ENCODE measurements around the gene SRGAP3. TPM values are rescaled to one million over a fixed set of nuclear protein-coding genes. Genes with fewer than 3 reads are reported as not detected.
"Not testable (repeated sequence)": the region's sequence is repeated elsewhere in the genome, so short reads cannot be mapped to it uniquely, and the experiment has no call there.

Gene SRGAP3
- total RNA-seq, 2 experiments from 2014 or later: 1.8 to 2.5 TPM

DNA sequence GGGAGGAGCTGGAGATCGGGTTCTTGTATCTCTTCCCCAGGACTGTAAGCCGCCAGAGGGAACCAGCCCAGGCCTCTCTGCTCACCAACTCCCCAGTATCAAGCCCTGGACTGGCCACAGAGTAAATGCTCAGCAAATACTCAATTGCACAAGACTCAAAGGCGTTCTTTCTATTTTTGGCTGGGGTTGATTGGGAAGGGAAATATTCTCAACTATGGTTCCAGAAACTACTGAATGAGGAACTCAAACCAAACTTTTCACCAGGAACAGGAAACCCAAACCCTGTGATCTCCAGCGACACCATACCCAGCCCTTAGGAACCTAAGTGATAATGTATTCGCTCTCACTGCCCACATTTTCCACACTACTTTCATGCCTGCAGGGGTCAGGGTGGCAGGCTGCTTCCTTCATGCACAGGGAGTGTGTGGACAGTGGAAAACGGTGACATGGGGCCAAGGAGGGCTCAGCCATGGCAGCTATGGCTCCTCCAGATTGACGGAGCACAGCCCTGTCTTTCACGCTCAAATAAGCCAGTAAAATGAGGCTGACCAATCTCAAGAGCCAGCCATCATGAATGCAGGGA lies 161.5 kb downstream of the SRGAP3 start:
- Mint-ChIP-seq H3K27me3 (no peaks in the 10 kb centered on the region), H3K27ac (no peak overlapping the region), H3K4me1 (ENCODE audit: low read depth) (no peaks in the 10 kb centered on the region), H3K36me3 (ENCODE audit: low read depth) (no peaks in the 10 kb centered on the region), H3K9me3 (peaks cover 2% of the 10 kb centered on the region), H3K4me3 (no peak overlapping the region)
- intact Hi-C loops (cut with micrococcal nuclease): loop anchor here (10.0 kb wide), 1 partner anchor 217 kb away; no protein-coding TSS in a partner anchor
- DNase-seq: no peak
- CTCF ChIA-PET: interaction anchor here (0.8 to 1.1 kb wide), 3 partner anchors 15 to 118 kb away, joined by 3 to 4 read pairs (median 3); no protein-coding TSS in a partner anchor
- no peak for TF ChIP-seq CTCF (IDR thresholded peaks at IDR 0.05)
- no peak for ATAC-seq
- POLR2A ChIA-PET: interaction anchor here (0.5 to 0.7 kb wide), 2 partner anchors 9 to 1826 kb away, joined by 3 read pairs; no protein-coding TSS in a partner anchor

- H3K4me1 Mint-ChIP-seq (ENCODE audit: low read depth); H3K9me3 Mint-ChIP-seq; H3K27ac Mint-ChIP-seq; DNase-seq; H3K4me3 Mint-ChIP-seq; ATAC-seq; H3K27me3 Mint-ChIP-seq; H3K36me3 Mint-ChIP-seq (ENCODE audit: low read depth); POLR2A ChIA-PET: not testable (repeated sequence)
- CTCF ChIA-PET: interaction anchor here (1.2 to 1.9 kb wide), 2 partner anchors 164 to 217 kb away, joined by 3 to 6 read pairs; partner anchors contain the start of gene SRGAP3
- intact Hi-C loops (cut with micrococcal nuclease): loop anchor here (10.0 kb wide), 1 partner anchor 219 kb away; no protein-coding TSS in a partner anchor
Measured at GRCh38 chr3:9085428-9085827, 164.0 kb downstream of the SRGAP3 start.

- DNase-seq (no peak), ATAC-seq (no peak)
- Mint-ChIP-seq H3K27me3 (no peaks in the 10 kb centered on the region), H3K36me3 (ENCODE audit: low read depth) (no peaks in the 10 kb centered on the region), H3K9me3 (peaks cover 2% of the 10 kb centered on the region), H3K27ac (no peak overlapping the region), H3K4me1 (ENCODE audit: low read depth) (no peaks in the 10 kb centered on the region), H3K4me3 (no peak overlapping the region)
- no peak for TF ChIP-seq CTCF (IDR thresholded peaks at IDR 0.05)
- POLR2A ChIA-PET: no interaction called here
- intact Hi-C loops (cut with micrococcal nuclease): loop anchor here (10.0 kb wide), 1 partner anchor 224 kb away; no protein-coding TSS in a partner anchor
- CTCF ChIA-PET: interaction anchor here (1.2 to 2.2 kb wide), 3 partner anchors 109 to 221 kb away, joined by 3 to 8 read pairs (median 8); partner anchors contain the start of gene SRGAP3
Measured at GRCh38 chr3:9081184-9081818, 168.1 kb downstream of the SRGAP3 start.

DNA sequence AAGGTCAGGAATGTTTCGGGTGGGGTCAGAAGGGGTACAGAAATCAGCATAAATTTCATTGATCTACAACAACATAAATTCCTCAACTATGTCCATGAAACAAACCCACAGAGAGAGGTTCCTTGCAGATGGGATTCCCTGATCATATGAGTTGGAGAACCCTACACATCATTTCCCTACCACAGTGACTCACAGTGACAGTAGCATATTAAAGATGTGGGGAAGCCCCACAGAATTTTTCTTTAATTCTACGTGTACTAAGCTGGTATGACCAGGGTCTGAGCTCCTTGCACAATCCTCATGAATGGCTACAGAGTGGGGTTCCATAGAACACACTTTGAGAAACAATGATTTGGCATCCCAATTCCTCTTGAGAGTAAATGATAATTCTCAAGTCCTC lies 169.3 kb downstream of the SRGAP3 start:
- ATAC-seq (peak; percentile 74), DNase-seq (no peak)
- Mint-ChIP-seq H3K36me3 (ENCODE audit: low read depth) (no peaks in the 10 kb centered on the region), H3K9me3 (no peaks in the 10 kb centered on the region), H3K4me3 (no peak overlapping the region), H3K27ac (no peak overlapping the region), H3K27me3 (no peaks in the 10 kb centered on the region), H3K4me1 (ENCODE audit: low read depth) (no peaks in the 10 kb centered on the region)
- ChIA-PET CTCF (interaction anchor here (0.8 to 1.9 kb wide), 3 partner anchors 92 to 222 kb away, joined by 3 to 8 read pairs (median 3); no protein-coding TSS in a partner anchor), POLR2A (no interaction called here)
- intact Hi-C loops (cut with micrococcal nuclease): loop anchor here (10.0 kb wide), 1 partner anchor 225 kb away; no protein-coding TSS in a partner anchor
- TF ChIP-seq CTCF (IDR thresholded peaks at IDR 0.05): no peak

DNA sequence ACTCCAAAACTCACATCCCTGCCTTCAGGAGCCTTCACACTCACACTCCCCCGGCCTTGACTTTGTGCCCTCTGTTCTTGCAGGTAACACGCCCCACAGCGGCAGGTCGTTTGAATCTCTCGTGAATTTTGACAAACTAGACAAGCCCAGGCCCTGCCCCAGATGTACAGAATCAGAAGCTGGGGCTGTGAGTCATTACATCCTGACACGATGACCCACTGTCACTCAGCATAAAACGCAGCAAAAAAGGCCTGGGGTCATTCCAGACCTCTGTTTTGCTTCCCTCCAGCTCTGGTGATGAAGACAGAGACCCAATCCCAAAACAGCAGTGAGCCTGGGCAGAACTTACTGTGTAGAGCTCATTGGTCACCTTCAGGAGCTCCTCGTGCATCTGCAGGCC lies 169.8 kb downstream of the SRGAP3 start:
- H3K27ac Mint-ChIP-seq: no peak overlapping the region
- H3K36me3 Mint-ChIP-seq (ENCODE audit: low read depth): no peaks in the 10 kb centered on the region
- ChIA-PET POLR2A (no interaction called here), CTCF (interaction anchor here (1.1 kb wide), 1 partner anchor 91 kb away, joined by 3 read pairs; no protein-coding TSS in a partner anchor)
- TF ChIP-seq CTCF (IDR thresholded peaks at IDR 0.05): no peak
- ATAC-seq: no peak
- no peaks in the 10 kb centered on the region for H3K9me3 Mint-ChIP-seq
- no peak overlapping the region for H3K4me3 Mint-ChIP-seq
- intact Hi-C loops (cut with micrococcal nuclease): loop anchor here (10.0 kb wide), 1 partner anchor 225 kb away; no protein-coding TSS in a partner anchor
- no peaks in the 10 kb centered on the region for H3K27me3 Mint-ChIP-seq
- DNase-seq: no peak
- H3K4me1 Mint-ChIP-seq (ENCODE audit: low read depth): no peaks in the 10 kb centered on the region

All from activated CD8-positive, alpha-beta T cell treated with anti-CD3 and anti-CD28 coated beads for 36 hours (primary cell).